GM18526 (cell line): Measurements from ENCODE around the gene NUDT13.

ENCODE experiments used
- POLR2A ChIP-seq: IDR thresholded peaks from 3 replicates; pipeline ENCODE4 v1.6.1; 2011; ENCODE audit not compliant: insufficient read length; ENCODE audit errors: extremely low read depth

The NUDT13 gene

DNA sequence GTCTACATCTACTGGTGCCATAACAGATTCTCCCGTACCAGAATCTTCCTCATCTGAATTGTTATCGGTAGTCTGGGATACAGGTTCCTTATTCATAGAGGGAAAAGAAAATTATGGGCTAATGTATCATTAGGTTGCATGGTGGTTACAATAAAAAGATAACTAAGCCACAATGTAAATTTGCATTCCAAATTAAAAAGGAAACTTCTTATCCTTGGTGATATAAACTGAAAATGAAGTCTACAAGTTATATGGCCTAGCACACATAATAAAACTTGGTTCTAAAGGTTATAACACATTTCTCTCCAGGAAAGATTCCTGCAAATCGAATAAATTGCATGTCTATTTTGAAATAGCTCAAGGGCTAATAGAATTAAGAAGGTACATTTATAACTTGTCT lies 24.5 kb downstream of the NUDT13 start:
- TF ChIP-seq POLR2A = no peak

DNA sequence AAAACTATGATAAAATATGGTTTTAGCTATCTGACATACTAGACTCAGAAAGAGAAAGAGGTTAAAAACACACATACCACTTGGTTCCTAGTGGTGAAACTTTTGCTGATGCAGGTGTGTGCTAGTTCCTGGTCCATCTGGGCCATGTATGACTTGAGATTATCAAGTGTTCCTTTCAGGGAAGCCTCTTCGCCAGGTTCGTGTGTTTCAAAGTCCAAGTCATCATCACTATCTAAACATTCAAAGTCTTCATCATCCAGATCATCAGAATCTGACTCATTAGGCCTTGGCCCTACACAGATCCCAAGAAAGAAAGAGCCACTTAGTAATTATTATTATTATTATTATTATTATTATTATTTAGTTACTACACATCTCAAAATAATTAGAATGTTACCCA lies 26.4 kb downstream of the NUDT13 start:
- TF ChIP-seq POLR2A = no peak

DNA sequence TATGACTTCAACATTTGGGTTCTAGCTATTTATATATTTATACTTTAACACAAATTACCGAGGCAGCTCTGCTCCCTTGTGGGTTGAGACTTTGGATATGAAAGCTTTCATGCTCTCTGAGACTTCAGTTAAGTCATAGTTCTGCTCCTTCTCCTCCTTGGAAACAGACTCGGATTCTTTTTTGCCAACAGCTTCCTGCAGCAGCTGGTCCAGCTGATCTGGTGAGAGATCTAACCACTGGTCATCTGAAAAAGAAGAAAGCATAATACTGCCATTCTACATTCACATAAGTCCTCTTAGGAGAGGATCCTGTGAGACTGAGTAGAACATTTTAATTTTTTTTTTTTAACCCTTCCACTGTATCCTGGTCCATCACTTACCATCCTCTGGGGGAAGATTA lies 29.0 kb downstream of the NUDT13 start:
- no peak for TF ChIP-seq POLR2A

DNA sequence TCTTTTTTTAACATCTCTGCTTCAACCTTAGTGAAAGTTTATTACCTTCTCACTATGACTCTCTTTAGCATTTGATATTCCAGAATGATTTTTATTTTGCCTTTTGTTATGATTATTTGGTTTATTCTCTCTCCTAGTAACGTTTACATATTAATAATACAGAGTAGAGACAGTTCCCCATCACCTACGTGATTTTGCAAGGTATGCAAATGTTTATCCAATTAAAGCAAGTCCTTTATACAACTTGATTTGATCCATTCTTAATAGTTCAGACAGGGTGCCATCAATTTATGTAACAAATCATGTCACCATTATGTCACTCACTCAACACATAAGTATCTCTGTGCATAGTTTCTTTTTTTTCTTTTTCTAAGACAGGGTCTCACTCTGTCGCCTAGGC lies 31.3 kb downstream of the NUDT13 start:
- TF ChIP-seq POLR2A = no peak

DNA sequence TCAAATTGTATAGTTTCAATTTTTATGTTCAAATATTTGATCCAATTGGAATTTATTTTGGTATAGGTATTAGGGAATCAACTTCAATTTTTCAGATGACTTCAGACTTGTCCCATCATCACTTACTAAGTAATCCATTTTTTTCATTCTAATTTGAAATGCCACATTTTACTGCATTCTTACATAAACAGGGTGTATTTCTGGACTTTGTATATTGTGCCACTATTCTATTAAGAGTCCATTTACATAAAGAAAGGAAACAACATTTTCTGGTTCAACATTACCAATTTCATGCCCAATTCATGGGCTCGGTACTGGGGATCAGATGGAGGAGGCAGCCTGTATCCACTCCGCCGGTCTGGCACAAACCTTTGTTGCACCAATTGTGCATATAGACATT lies 41.8 kb downstream of the NUDT13 start:
- TF ChIP-seq POLR2A = no peak

DNA sequence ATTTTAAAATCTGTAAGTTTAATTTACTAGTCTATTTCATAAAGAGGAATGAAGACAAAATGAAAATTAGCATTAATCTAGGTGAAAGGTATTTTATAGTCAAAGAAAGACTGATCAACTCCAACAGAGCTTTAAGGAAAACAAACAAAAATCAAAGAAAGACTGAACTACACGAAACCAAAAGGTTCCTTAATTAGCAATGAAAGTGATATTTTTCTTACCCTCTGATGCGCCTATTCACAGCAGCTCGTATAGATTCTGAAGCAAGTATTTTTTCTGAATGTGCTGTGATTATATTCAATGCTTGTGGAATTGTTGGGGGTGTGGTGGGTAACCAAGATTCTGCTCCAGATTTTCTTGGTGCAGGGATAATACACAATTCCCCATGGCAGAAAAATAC lies 45.8 kb downstream of the NUDT13 start:
- TF ChIP-seq POLR2A = no peak

DNA sequence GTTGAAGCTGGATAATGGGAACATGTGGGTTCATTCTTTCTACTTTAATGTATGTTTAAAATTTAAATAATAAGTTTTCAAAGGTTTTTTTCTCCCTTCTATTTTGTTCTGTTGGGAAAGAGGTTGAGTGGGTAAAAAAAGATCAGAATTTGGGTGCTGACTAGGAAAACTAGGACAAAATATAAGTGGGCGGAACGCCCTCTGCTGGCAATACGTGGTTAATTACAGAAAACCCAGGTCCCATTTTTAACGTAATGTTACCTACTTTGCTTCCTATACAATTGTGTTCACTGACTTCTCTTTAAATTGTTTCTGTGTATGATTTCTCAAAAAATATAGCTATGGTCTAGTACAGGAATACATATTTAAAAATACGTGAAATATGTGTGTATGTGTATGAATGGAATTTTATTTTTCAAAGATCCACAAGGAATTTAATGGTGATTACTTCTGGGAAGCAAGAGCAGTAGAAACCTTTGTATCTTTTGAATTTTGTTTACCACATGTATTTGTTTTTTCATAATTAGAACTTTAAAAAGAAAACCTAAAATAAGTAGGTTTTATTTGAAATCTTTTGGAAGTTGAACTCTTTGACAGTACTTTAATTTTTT lies 48.9 kb downstream of the NUDT13 start:
- no peak for TF ChIP-seq POLR2A

DNA sequence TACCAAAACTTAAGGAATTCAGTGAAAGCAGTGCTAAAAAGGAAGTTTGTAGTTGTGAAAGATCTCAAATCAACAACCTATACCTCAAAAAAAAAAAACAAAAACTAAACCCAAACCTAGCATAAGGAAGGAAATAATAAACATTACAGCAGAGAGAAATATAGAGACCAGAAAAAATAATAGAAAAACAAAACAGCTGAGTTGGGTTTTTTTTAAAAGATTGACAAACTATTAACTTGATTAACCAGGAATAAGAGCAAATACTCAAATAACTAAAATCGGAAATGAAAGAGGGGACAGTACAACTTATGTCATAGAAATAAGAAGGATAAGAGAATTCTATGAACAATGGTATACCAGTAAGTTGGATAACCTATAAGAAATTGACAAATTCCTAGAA lies 50.8 kb downstream of the NUDT13 start:
- TF ChIP-seq POLR2A = no peak

DNA sequence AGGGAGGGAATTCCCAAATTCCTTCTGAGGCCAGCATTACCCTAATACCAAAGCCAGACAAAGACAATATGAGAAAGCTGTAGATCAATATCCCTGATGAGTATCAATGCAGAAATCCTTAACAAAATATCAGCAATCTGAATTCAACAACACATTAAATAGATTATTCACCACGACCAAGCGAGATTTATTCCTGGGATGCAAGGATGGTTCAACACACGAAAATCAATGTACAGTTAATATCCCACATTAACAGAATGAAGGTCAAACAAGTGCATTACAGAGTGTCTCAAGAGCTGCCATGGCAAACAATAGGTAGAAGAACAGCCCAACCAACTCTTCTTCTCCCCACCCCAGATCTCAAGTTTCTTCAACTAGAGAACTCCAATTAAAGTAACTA lies 51.4 kb downstream of the NUDT13 start:
- TF ChIP-seq POLR2A = no peak

DNA sequence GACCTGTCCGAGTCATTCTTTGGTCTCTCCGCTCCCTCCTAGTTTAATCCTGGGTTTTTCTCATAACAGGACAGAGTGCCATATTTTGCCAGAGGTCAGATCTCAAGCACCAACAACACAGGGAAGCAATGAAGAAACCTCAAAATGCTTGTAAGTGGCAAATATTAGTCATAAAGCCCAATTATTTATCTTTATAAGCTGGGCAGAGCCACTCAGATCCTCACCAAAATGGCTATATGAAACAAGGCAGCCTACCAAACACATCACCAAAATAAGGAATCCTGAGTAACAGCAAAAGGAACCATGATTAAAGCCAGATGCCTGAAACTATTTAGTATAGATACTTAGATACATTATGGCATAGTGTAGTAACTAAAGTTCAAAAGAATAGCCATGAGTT lies 52.8 kb downstream of the NUDT13 start:
- TF ChIP-seq POLR2A = no peak

DNA sequence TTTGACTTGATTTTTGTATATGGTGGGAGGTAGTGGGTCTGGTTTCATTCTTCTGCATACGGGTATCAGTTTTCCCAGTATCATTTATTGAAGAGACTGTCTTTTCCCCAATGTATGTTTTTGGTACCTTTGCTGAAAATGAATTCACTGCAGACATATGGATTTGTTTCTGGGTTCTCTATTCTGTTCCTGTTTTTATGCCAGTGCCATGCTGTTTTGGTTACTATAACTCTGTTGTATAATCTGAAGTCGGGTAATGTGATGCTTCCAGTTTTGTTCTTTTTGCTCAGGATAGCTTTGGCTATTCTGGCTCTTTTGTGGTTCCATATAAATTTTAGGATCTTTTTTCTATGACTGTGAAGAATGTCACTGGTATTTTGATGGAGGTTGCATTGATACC lies 56.7 kb downstream of the NUDT13 start:
- TF ChIP-seq POLR2A = no peak

DNA sequence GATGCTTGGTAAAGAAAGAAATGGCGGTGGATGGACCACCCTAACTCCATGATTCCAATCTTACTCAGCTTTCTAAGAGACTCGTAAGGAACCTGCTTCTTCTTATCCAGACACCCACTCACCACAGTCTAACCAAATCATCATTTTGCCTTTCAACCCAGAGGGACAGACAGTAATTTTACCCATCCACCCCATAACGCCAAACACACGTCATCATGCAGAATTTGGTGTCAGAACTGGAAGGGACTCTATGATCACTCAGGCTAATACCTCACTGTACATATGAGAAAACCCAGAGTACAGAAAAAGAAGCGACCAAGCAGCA lies 57.2 kb downstream of the NUDT13 start:
- TF ChIP-seq POLR2A = no peak

DNA sequence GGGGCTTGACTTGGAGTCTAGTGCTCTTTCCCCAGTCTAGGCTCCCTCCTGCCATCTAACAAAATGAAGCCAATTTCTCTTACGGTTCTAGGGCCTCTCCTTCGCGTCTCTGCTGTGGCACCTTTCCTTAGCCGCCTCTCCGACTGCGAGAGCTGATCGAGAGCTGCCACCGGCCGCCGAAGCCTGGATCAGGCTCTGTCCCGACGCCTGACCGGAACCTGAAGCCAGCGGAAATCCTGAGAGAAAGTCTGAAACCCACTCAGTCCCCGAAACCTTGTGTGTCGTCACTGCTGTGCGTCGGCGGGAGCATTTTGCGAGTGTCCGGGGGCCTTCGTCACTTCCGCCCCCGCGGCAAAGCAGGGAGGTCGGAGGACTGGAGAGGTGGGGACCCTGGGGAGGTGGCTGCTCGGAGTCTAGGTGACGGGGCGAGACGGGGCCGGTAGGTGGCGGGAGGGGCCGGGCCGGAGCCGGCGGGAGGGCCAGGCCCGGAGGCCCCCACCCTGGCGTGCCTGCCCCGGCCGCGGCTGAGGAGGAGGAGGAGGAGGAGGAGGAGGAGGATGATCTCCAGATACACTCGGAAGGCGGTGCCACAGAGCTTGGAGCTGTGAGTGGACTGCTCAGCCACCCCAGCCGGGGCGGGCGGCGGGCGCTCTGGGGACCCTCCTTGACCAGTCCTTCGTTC lies 57.7 kb downstream of the NUDT13 start, which contains the start of the genes ECD and FAM149B1:
ECD (minus strand) TSS at position 226 of the 682 bp plus-strand sequence. CDS start 4,071 bp downstream, outside the sequence.
FAM149B1 (plus strand) TSS at position 337 of the 682 bp plus-strand sequence; CDS start at position 558, 221 bp downstream.
- TF ChIP-seq POLR2A = peak; percentile 94

DNA sequence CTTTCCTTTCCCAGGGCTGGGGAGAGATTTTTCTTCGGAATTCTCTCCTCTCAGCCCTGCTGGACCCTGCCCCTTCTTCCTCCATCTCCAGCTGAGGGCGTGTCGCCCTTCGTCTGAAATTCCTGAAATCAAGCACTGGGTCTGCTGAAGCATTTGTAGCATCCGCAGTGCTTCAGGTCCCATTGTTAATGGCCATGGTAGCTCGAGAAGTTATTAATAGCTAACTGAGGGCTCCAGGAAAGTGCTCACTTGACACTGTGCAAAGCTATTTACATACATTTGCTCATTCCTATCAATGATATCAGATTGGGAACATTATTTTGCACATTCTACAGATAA lies 58.2 kb downstream of the NUDT13 start:
- TF ChIP-seq POLR2A = no peak

DNA sequence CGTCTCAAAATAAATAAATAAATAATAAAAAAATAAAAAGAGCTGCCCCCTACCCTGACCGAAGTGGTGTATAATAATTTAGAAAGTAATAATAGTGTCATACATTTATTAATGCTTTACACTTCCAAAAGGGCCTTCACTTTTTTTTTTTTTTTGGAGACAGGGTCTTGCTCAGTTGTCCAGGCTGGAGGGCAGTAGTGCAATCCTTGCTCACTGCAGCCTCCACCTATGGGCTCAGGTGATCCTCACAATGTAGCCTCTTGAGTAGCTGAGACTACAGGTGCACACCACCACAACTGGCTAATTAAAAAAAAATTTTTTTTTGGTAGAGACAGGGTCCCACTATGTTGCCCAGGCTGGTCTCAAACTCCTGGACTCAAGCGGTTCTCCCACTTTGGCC lies 59.1 kb downstream of the NUDT13 start:
- TF ChIP-seq POLR2A = no peak

DNA sequence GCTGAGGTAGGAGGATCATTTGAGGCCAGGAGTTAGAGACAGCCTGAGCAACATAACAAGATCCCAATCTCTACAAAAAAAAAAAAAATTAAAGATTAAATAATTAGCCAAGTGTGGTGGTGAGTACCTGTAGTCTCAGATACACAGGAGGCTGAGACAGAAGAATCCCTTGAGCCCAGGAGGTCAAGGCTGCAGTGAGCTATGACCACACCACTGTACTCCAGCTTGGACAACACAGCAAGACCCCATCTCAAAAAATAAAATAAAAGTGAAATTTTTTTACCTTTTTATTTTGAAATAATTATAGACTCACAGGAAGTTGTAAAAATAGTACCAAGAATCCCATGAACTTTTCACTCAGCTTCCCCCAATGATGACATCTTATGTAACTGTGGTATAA lies 62.6 kb downstream of the NUDT13 start:
- TF ChIP-seq POLR2A = no peak
